CD4-positive, alpha-beta memory T cell (primary cell): Measurements from ENCODE around the gene SMIM43. TPM values are rescaled to one million over a fixed set of nuclear protein-coding genes. Genes with fewer than 3 reads are reported as not detected.
A peak's percentile ranks its signal among the peaks of the same experiment; 100 is the strongest.

Experiments
- CTCF ChIA-PET: fragments of 350-600 bp; sonication (Branson Sonifier 250); formaldehyde crosslinking; loops from one replicate; lab custom pipeline; 2021; ENCODE audit warnings: inconsistent platforms; ENCODE audit not compliant: partially characterized antibody; lab: Charles Lee
- POLR2A ChIA-PET: fragments of 350-600 bp; sonication (Branson Sonifier 250); formaldehyde crosslinking; loops from one replicate; lab custom pipeline; 2021; ENCODE audit not compliant: partially characterized antibody; lab: Charles Lee
- DNase-seq, 5 donors: peaks; one replicate each; pipeline versions ENCODE4 v3.0.0 to v3.0.0-alpha.2; 2020 to 2022; ENCODE audit warnings: mixed read lengths in 1 of 5
- H3K27ac ChIP-seq: one replicate; pipeline ENCODE4 v1.7.0; 2013; ENCODE audit warnings: low read depth, low read length
- H3K27me3 ChIP-seq: 2 replicates; pipeline ENCODE4 v1.7.0; 2013; ENCODE audit warnings: mild to moderate bottlenecking, low read length, moderate library complexity; ENCODE audit not compliant: insufficient read depth
- H3K36me3 ChIP-seq: 2 replicates; pipeline ENCODE4 v1.7.0; 2013; ENCODE audit warnings: mild to moderate bottlenecking, low read length, moderate library complexity; ENCODE audit not compliant: insufficient read depth
- H3K4me1 ChIP-seq: 2 replicates; pipeline ENCODE4 v1.7.0; 2013; ENCODE audit warnings: mild to moderate bottlenecking, low read length, moderate library complexity; ENCODE audit not compliant: insufficient read depth
- H3K4me3 ChIP-seq, 2 donors: one replicate each; pipeline ENCODE4 v1.7.0; 2013; ENCODE audit warnings: low read length in 2 of 2, mild to moderate bottlenecking in 1 of 2
- H3K9me3 ChIP-seq, 2 donors: one replicate each; pipeline ENCODE4 v1.7.0; 2013; ENCODE audit warnings: low read length in 2 of 2, control low read depth in 1 of 2; ENCODE audit not compliant: control insufficient read depth in 1 of 2
- H3K27ac Mint-ChIP-seq, 7 donors: one replicate each; pipeline ENCODE4 v1.8.0; 2020 to 2021; ENCODE audit warnings: mixed read lengths in 7 of 7, mild to moderate bottlenecking in 6 of 7, inconsistent platforms in 3 of 7, moderate library complexity in 3 of 7
- H3K27me3 Mint-ChIP-seq, 2 donors: one replicate each; pipeline ENCODE4 v1.8.0; 2020 to 2021; ENCODE audit warnings: mixed read lengths in 2 of 2
- H3K36me3 Mint-ChIP-seq, 2 donors: one replicate each; pipeline ENCODE4 v1.8.0; 2020 to 2021; ENCODE audit warnings: mixed read lengths in 2 of 2, inconsistent platforms in 1 of 2, mild to moderate bottlenecking in 1 of 2
- H3K4me1 Mint-ChIP-seq, 4 donors: one replicate each; pipeline ENCODE4 v1.8.0; 2020 to 2021; ENCODE audit warnings: mixed read lengths in 4 of 4, mild to moderate bottlenecking in 1 of 4
- H3K4me3 Mint-ChIP-seq, 8 donors: one replicate each; pipeline ENCODE4 v1.8.0; 2020 to 2021; ENCODE audit warnings: mixed read lengths in 8 of 8, mild to moderate bottlenecking in 7 of 8, moderate library complexity in 6 of 8, inconsistent platforms in 3 of 8
- H3K9me3 Mint-ChIP-seq, 8 donors: one replicate each; pipeline ENCODE4 v1.8.0; 2020 to 2021; ENCODE audit warnings: mixed read lengths in 8 of 8, mild to moderate bottlenecking in 5 of 8, inconsistent platforms in 3 of 8, moderate library complexity in 1 of 8
- intact Hi-C: fragments of 100-400 bp; cut with micrococcal nuclease; formaldehyde crosslinking; loops from one replicate; pipeline ENCODE4 v1.15.1; 2023
- polyA plus RNA-seq, 2 donors: library from polyadenylated mRNA; unstranded; fragments of 300-500 nt; fragmentation: Illumina TruSeq; gene quantifications; one replicate each; pipeline ENCODE4 v1.2.3, GENCODE V29; 2021
- total RNA-seq, 2 experiments: library from RNA; stranded (reverse); gene quantifications; one replicate each; pipeline ENCODE4 v1.2.3, GENCODE V29; 2021

Gene SMIM43
- total RNA-seq (not detected), polyA plus RNA-seq (not detected)

DNA sequence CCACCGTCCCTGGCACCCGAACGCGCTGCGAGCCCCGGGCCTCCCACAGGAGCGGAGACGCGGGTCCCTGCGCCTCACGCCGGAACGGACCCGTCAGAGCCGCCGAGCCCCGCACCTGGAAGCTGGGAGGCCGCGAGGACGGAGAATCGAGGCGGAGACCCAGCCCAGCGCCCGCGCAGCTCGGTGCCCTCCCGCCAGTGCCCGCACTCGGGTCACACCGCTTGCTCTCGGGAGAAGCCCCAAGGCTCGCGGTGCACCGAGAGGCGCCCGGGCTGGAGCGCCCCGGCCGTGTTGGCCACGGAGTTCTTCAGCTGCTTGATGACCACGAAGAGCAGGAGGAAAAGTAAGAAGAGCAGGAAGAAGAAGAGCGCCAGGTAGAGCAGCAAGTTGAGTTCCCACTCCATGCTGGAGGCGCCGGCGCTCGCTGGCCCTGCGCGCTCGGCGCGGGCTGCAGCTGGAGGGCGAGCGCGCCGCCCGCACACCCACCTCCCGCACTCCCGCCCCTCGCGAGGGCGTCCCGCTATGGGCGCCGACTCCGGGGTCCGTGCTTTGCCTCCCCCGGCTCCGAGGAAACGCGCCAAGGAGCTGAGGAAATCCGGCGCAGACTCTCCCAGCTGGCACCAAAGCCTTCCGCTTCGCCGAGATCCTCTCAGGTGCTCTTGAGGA, at the start of gene SMIM43:
Gene SMIM43 (minus strand): TSS at position 463 of the 666 bp plus-strand sequence. CDS start 59 bp downstream, at position 404.
- ChIA-PET CTCF (no interaction called here), POLR2A (no interaction called here)
- intact Hi-C loops = no loop called here
- Histone ChIP-seq H3K36me3 (no peaks in the 10 kb centered on the region), H3K27ac (no peak within 1 kb of the TSS), H3K9me3 (no peaks in the 10 kb centered on the region), H3K27me3 (peaks cover 23% of the 10 kb centered on the region), H3K4me3 (no peak within 1 kb of the TSS), H3K4me1 (no peaks in the 10 kb centered on the region)
- Mint-ChIP-seq H3K4me1 (peaks cover 4 to 13% (median 10%) of the 10 kb centered on the region in 4 donors), H3K27me3 (peaks cover 34 to 37% of the 10 kb centered on the region in 2 donors), H3K4me3 (peak within 1 kb of the TSS; percentile 10 to 75 (median 39)), H3K9me3 (peaks cover 0 to 2% (median 0%) of the 10 kb centered on the region in 8 donors), H3K36me3 (no peaks in the 10 kb centered on the region), H3K27ac (no peak within 1 kb of the TSS)
- DNase-seq = no peak

DNA sequence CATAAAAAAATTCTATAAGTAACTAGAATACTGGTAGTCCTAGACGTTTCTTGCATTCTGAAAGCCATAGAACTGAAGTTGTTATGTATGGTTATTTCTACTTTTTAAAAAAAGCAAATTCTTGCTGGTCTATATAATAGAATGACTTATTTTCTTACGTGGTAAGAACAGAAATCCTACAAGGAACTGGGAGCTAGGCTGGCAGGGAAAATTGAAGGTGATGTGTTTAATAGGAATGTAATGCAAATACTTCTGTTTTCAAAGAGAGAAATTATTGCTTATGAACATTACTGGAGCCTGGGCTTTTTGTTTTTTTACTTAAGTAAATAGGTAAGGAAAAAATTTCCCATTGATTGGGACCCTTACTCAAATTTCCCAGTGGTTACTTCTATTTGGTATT, 49.8 kb upstream of the SMIM43 start:
- no peaks in the 10 kb centered on the region for H3K4me1 ChIP-seq
- Mint-ChIP-seq H3K9me3 (no peaks in the 10 kb centered on the region), H3K27me3 (no peaks in the 10 kb centered on the region), H3K27ac (no peak overlapping the region), H3K4me3 (no peak overlapping the region), H3K4me1 (peaks cover 0 to 7% (median 1%) of the 10 kb centered on the region in 4 donors), H3K36me3 (peaks cover 22 to 59% of the 10 kb centered on the region in 2 donors)
- intact Hi-C loops = no loop called here
- POLR2A ChIA-PET = no interaction called here
- peaks cover 43% of the 10 kb centered on the region for H3K36me3 ChIP-seq
- CTCF ChIA-PET = interaction anchor here (0.6 kb wide), 1 partner anchor 331 kb away, joined by 4 read pairs; no protein-coding TSS in a partner anchor
- H3K27ac ChIP-seq = no peak overlapping the region
- H3K9me3 ChIP-seq = no peaks in the 10 kb centered on the region
- H3K27me3 ChIP-seq = no peaks in the 10 kb centered on the region
- H3K4me3 ChIP-seq = no peak overlapping the region
- no peak for DNase-seq

DNA sequence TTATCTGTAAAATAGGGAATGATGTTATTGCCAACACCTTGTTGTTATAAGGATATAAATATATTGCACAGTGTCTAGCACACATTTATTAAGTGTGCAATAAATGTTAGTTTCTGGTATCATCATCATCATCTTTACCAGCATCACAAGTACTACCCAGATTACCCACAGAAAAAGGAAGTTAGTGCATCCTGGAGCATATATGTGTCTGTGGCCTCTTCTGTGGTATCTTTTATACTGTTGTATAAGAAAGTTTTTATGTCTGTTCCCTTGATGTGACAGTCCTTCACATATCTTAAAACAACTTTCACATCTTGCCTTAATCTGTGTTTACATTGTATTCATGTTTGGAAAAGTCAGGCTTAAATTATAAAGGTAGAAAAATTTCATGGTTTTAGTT, 46.2 kb upstream of the SMIM43 start:
- intact Hi-C loops = no loop called here
- no peak overlapping the region for H3K27ac ChIP-seq
- H3K4me1 ChIP-seq = no peaks in the 10 kb centered on the region
- peaks cover 61% of the 10 kb centered on the region for H3K36me3 ChIP-seq
- H3K27ac Mint-ChIP-seq = peak overlapping the region in 1 of 7 donors; percentile 68
- CTCF ChIA-PET = interaction anchor here (1.3 kb wide), 1 partner anchor 13 kb away, joined by 4 read pairs; no protein-coding TSS in a partner anchor
- H3K4me3 Mint-ChIP-seq = no peak overlapping the region
- H3K4me1 Mint-ChIP-seq = peaks cover 0 to 8% (median 5%) of the 10 kb centered on the region in 4 donors
- no peaks in the 10 kb centered on the region for H3K9me3 ChIP-seq
- DNase-seq = no peak
- H3K36me3 Mint-ChIP-seq = peaks cover 34 to 64% of the 10 kb centered on the region in 2 donors
- no peaks in the 10 kb centered on the region for H3K9me3 Mint-ChIP-seq
- H3K27me3 ChIP-seq = no peaks in the 10 kb centered on the region
- H3K27me3 Mint-ChIP-seq = no peaks in the 10 kb centered on the region
- POLR2A ChIA-PET = interaction anchor here (0.7 to 0.9 kb wide), 2 partner anchors 9 to 10 kb away, joined by 3 read pairs; no protein-coding TSS in a partner anchor
- no peak overlapping the region for H3K4me3 ChIP-seq

DNA sequence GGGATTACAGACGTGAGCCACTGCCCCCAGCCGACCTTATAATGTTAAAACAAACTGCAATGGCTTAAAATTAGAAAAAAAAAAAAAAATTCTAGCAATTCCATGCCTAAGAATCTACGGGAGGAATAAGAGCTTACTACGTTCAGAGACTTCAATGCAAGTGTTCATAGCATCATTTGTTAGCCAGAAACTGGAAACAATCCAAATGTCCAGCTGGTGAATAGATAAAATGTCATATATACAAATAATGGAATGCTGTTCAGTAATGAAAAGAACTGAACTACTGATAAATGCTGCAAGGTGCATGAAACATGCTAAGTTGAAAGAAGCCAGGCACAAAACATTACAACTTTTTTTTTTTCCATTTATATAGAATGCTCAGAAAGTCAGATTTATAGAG, 41.4 kb upstream of the SMIM43 start:
- POLR2A ChIA-PET = no interaction called here
- no peak for DNase-seq
- intact Hi-C loops = no loop called here
- Histone ChIP-seq H3K9me3 (no peaks in the 10 kb centered on the region), H3K4me3 (no peak overlapping the region), H3K27ac (no peak overlapping the region), H3K27me3 (no peaks in the 10 kb centered on the region), H3K4me1 (peaks cover 31% of the 10 kb centered on the region), H3K36me3 (peaks cover 39% of the 10 kb centered on the region)
- Mint-ChIP-seq H3K4me3 (no peak overlapping the region), H3K9me3 (no peaks in the 10 kb centered on the region), H3K36me3 (peaks cover 41 to 60% of the 10 kb centered on the region in 2 donors), H3K27ac (no peak overlapping the region), H3K27me3 (no peaks in the 10 kb centered on the region), H3K4me1 (peaks cover 19 to 34% (median 24%) of the 10 kb centered on the region in 4 donors)
- CTCF ChIA-PET = no interaction called here

DNA sequence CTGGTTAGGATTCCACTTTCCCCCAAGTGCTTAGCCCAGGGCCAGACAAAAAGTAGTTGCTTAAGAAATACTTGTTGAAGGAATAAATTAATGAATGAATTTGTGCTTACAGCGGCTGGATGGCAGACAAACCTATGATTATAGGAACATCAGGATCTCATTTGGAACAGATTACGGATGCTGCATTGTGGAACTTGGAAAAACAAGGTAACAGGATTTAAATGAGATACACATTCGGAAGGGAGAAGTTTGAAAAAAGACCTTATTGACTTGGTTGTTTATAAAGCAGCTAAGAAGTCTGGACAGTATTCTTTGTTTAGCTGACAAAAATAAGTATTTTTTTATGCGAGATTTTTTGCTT, 36.7 kb upstream of the SMIM43 start:
- peaks cover 0 to 2% (median 0%) of the 10 kb centered on the region in 8 donors for H3K9me3 Mint-ChIP-seq
- peak overlapping the region; percentile 94 to 100 (median 99) for H3K27ac Mint-ChIP-seq
- peaks cover 29 to 55% (median 39%) of the 10 kb centered on the region in 4 donors for H3K4me1 Mint-ChIP-seq
- H3K27ac ChIP-seq = peak overlapping the region; percentile 88
- H3K36me3 ChIP-seq = peaks cover 15% of the 10 kb centered on the region
- DNase-seq = peak in 1 of 5 donors; percentile 36
- no peaks in the 10 kb centered on the region for H3K9me3 ChIP-seq
- ChIA-PET CTCF (interaction anchor here (0.7 to 1.6 kb wide), 4 partner anchors 9 to 106 kb away, joined by 3 read pairs; no protein-coding TSS in a partner anchor), POLR2A (interaction anchor here (0.7 to 3.8 kb wide), 10 partner anchors 9 to 931 kb away, joined by 3 to 56 read pairs (median 5); partner anchors contain the start of genes ANXA5, BBS12, BBS7 and BLTP1)
- intact Hi-C loops = loop anchor here (1.0 to 5.0 kb wide), 6 partner anchors 22 to 931 kb away; partner anchors contain the start of genes BBS12, BBS7 and CCNA2
- peaks cover 0 to 3% of the 10 kb centered on the region in 2 donors for H3K27me3 Mint-ChIP-seq
- H3K36me3 Mint-ChIP-seq = peaks cover 23 to 39% of the 10 kb centered on the region in 2 donors
- H3K4me3 ChIP-seq = peak overlapping the region; percentile 74 to 98
- peaks cover 50% of the 10 kb centered on the region for H3K4me1 ChIP-seq
- H3K4me3 Mint-ChIP-seq = peak overlapping the region; percentile 92 to 100 (median 96)
- no peaks in the 10 kb centered on the region for H3K27me3 ChIP-seq

DNA sequence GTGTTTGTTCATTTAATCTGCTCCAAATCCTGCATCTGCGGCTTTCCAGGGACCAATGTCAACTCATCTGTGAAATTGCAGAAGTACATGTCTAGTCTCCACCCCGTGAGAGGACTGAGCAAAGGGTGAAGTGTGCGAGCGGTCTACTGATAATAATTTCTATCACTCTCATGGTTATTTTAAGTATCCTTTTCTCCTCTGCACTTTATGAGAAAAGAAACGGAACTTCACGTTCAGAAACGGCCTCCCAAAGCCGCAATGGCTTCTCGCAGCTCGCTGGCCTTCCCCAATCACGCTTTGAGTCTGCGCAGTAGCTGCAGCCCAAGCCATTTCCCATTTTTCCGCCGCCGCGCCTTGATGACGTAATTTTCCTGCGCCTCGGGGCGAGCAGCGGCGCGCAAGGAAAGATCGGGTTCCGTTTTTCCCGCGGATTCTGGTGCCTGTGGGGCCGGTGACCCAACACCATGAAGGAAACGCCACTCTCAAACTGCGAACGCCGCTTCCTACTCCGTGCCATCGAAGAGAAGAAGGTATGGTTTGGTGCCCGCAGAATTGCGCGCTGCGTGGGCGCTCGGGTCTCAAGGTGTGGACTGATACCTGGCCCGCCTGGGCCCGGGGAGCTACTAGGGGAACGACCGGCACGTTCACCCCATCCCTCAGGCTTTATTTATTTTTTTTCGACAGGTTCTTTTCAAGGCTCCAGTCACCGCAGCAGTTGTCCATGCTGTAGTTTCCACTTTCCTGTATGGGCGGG, 36.2 kb upstream of the SMIM43 start, which contains the start of gene EXOSC9:
Gene EXOSC9 (plus strand): TSS at position 363 of the 754 bp plus-strand sequence. CDS start 102 bp downstream, at position 465.
- Mint-ChIP-seq H3K27ac (peak within 1 kb of the TSS; percentile 94 to 100 (median 99)), H3K4me3 (peak within 1 kb of the TSS; percentile 92 to 100 (median 96)), H3K27me3 (peaks cover 0 to 3% of the 10 kb centered on the region in 2 donors), H3K36me3 (peaks cover 17 to 34% of the 10 kb centered on the region in 2 donors), H3K9me3 (peaks cover 0 to 2% (median 0%) of the 10 kb centered on the region in 8 donors), H3K4me1 (peaks cover 29 to 52% (median 39%) of the 10 kb centered on the region in 4 donors)
- Histone ChIP-seq H3K27ac (peak within 1 kb of the TSS; percentile 88), H3K4me3 (peak within 1 kb of the TSS; percentile 74 to 98), H3K4me1 (peaks cover 50% of the 10 kb centered on the region), H3K27me3 (no peaks in the 10 kb centered on the region), H3K9me3 (no peaks in the 10 kb centered on the region), H3K36me3 (peaks cover 11% of the 10 kb centered on the region)
- POLR2A ChIA-PET = interaction anchor here (0.7 to 3.8 kb wide), 10 partner anchors 9 to 931 kb away, joined by 3 to 56 read pairs (median 5); partner anchors contain the start of genes ANXA5, BBS12, BBS7 and BLTP1
- intact Hi-C loops = loop anchor here (1.0 to 5.0 kb wide), 6 partner anchors 22 to 931 kb away; partner anchors contain the start of genes BBS12, BBS7 and CCNA2
- peak; percentile 93 to 96 (median 93) for DNase-seq
- CTCF ChIA-PET = interaction anchor here (0.7 to 1.6 kb wide), 4 partner anchors 9 to 105 kb away, joined by 3 read pairs; no protein-coding TSS in a partner anchor
